Karpas-422 (cell line): ENCODE results near the gene PXDN. TPM values are rescaled to one million over a fixed set of nuclear protein-coding genes. Genes with fewer than 3 reads are reported as not detected.

Source experiments
- DNase-seq: peaks from one replicate; pipeline ENCODE4 v3.0.0-alpha.2; 2015
- H2AFZ ChIP-seq: fragments of 200-600 bp; sonication (generic); 2 replicates; pipeline ENCODE4 v1.6.1; 2014; ENCODE audit warnings: antibody characterized with exemption, low read length, mixed read lengths
- H3K27ac ChIP-seq: fragments of 200-600 bp; sonication (generic); 2 replicates; pipeline ENCODE4 v1.5.1; 2014; ENCODE audit warnings: mild to moderate bottlenecking, low read length, moderate library complexity
- H3K27me3 ChIP-seq: fragments of 200-600 bp; sonication (generic); 2 replicates; pipeline ENCODE4 v1.6.1; 2014; ENCODE audit warnings: low read length, mixed read lengths
- H3K36me3 ChIP-seq: fragments of 200-600 bp; sonication (generic); 2 replicates; pipeline ENCODE4 v1.6.1; 2014; ENCODE audit warnings: low read length, mixed read lengths; ENCODE audit not compliant: insufficient read depth
- H3K4me1 ChIP-seq: fragments of 200-600 bp; sonication (generic); 2 replicates; pipeline ENCODE4 v1.6.1; 2014; ENCODE audit warnings: mild to moderate bottlenecking, low read length, mixed read lengths
- H3K4me2 ChIP-seq: fragments of 200-600 bp; sonication (generic); 2 replicates; pipeline ENCODE4 v1.6.1; 2014; ENCODE audit warnings: low read length, low read depth, mild to moderate bottlenecking; ENCODE audit not compliant: poor library complexity, severe bottlenecking
- H3K4me3 ChIP-seq: fragments of 200-600 bp; sonication (generic); 2 replicates; pipeline ENCODE4 v1.5.1; 2014; ENCODE audit warnings: mild to moderate bottlenecking, antibody characterized with exemption, low read length, mixed read lengths
- H3K79me2 ChIP-seq: fragments of 200-600 bp; sonication (generic); 2 replicates; pipeline ENCODE4 v1.6.1; 2014; ENCODE audit warnings: mild to moderate bottlenecking, low read length, mixed read lengths
- H3K9ac ChIP-seq: fragments of 200-600 bp; sonication (generic); 2 replicates; pipeline ENCODE4 v1.6.0; 2014; ENCODE audit warnings: low read length
- H3K9me2 ChIP-seq: fragments of 200-600 bp; sonication (generic), shearing (Covaris generic); replicated peaks from 2 replicates; pipeline ENCODE4 v1.6.0; 2014; ENCODE audit warnings: mild to moderate bottlenecking, low read length, moderate library complexity; ENCODE audit not compliant: insufficient read depth
- H3K9me3 ChIP-seq: fragments of 300-700, 200-600 bp; sonication (generic); 2 replicates; pipeline ENCODE4 v1.6.1; 2014; ENCODE audit warnings: low read length, mixed read lengths
- H4K20me1 ChIP-seq: fragments of 200-600 bp; sonication (generic); 2 replicates; pipeline ENCODE4 v1.6.1; 2014; ENCODE audit warnings: mild to moderate bottlenecking, antibody characterized with exemption, low read length, low read depth; ENCODE audit not compliant: insufficient read depth
- total RNA-seq: library from RNA; depleted of rRNA; stranded (reverse); fragments of >200 nt; shearing (Covaris generic); gene quantifications from 2 replicates; pipeline ENCODE4 v1.2.3, GENCODE V29; 2014; ENCODE audit warnings: low replicate concordance

The PXDN gene
- total RNA-seq, 1 experiment from 2014 or later, result not detected

GRCh38 chr2:1673160-1673944 lies 71.0 kb downstream of the PXDN start:
- Histone ChIP-seq H3K27me3 (no peaks in the 10 kb centered on the region), H2AFZ (no peak overlapping the region), H3K4me2 (no peak overlapping the region), H4K20me1 (no peaks in the 10 kb centered on the region), H3K27ac (no peak overlapping the region), H3K4me3 (no peak overlapping the region), H3K9ac (no peak overlapping the region), H3K9me3 (no peaks in the 10 kb centered on the region), H3K4me1 (no peaks in the 10 kb centered on the region), H3K79me2 (no peaks in the 10 kb centered on the region), H3K9me2 (no peaks in the 10 kb centered on the region), H3K36me3 (no peaks in the 10 kb centered on the region)
- DNase-seq, result no peak

- Histone ChIP-seq H3K9ac (no peak overlapping the region), H3K79me2 (no peaks in the 10 kb centered on the region), H3K27me3 (no peaks in the 10 kb centered on the region)
Observed at GRCh38 chr2:1672738-1673137, 71.6 kb downstream of the PXDN start.

GRCh38 chr2:1671916-1672315 lies 72.4 kb downstream of the PXDN start:
- Histone ChIP-seq H3K4me3 (no peak overlapping the region), H3K4me1 (no peaks in the 10 kb centered on the region), H3K9ac (no peak overlapping the region), H3K27me3 (no peaks in the 10 kb centered on the region), H2AFZ (no peak overlapping the region), H3K9me2 (no peaks in the 10 kb centered on the region), H3K36me3 (no peaks in the 10 kb centered on the region), H3K27ac (no peak overlapping the region), H4K20me1 (no peaks in the 10 kb centered on the region), H3K9me3 (no peaks in the 10 kb centered on the region), H3K79me2 (no peaks in the 10 kb centered on the region), H3K4me2 (no peak overlapping the region)
- DNase-seq, result no peak

More at GRCh38 chr2:1672738-1673137, 71.6 kb downstream of the PXDN start:
- H2AFZ ChIP-seq, result no peak overlapping the region
- no peaks in the 10 kb centered on the region for H3K4me1 ChIP-seq
- no peak overlapping the region for H3K4me3 ChIP-seq
- no peaks in the 10 kb centered on the region for H3K9me2 ChIP-seq
- H3K36me3 ChIP-seq, result no peaks in the 10 kb centered on the region
- H3K27ac ChIP-seq, result no peak overlapping the region
- H4K20me1 ChIP-seq, result no peaks in the 10 kb centered on the region
- no peak overlapping the region for H3K4me2 ChIP-seq
- H3K9me3 ChIP-seq, result no peaks in the 10 kb centered on the region
- no peak for DNase-seq

GRCh38 chr2:1670636-1671035 lies 73.7 kb downstream of the PXDN start:
- H4K20me1 ChIP-seq, result no peaks in the 10 kb centered on the region
- no peaks in the 10 kb centered on the region for H3K9me3 ChIP-seq
- H3K27ac ChIP-seq, result no peak overlapping the region
- H3K4me2 ChIP-seq, result no peak overlapping the region
- H3K9ac ChIP-seq, result no peak overlapping the region
- no peaks in the 10 kb centered on the region for H3K36me3 ChIP-seq
- no peak overlapping the region for H3K4me3 ChIP-seq
- DNase-seq, result no peak
- no peaks in the 10 kb centered on the region for H3K27me3 ChIP-seq
- H3K79me2 ChIP-seq, result no peaks in the 10 kb centered on the region
- H3K4me1 ChIP-seq, result no peaks in the 10 kb centered on the region
- H3K9me2 ChIP-seq, result no peaks in the 10 kb centered on the region
- no peak overlapping the region for H2AFZ ChIP-seq

GRCh38 chr2:1665761-1666505 lies 78.4 kb downstream of the PXDN start:
- Histone ChIP-seq H3K27ac (no peak overlapping the region), H3K4me3 (no peak overlapping the region), H3K9me2 (no peaks in the 10 kb centered on the region), H3K4me2 (no peak overlapping the region), H3K27me3 (no peaks in the 10 kb centered on the region), H4K20me1 (no peaks in the 10 kb centered on the region), H3K79me2 (no peaks in the 10 kb centered on the region), H3K4me1 (no peaks in the 10 kb centered on the region), H3K9me3 (no peaks in the 10 kb centered on the region), H3K36me3 (no peaks in the 10 kb centered on the region), H2AFZ (no peak overlapping the region), H3K9ac (no peak overlapping the region)
- DNase-seq, result no peak

GRCh38 chr2:1664698-1665097 lies 79.6 kb downstream of the PXDN start:
- Histone ChIP-seq H3K4me2 (no peak overlapping the region), H3K9me3 (no peaks in the 10 kb centered on the region), H3K27ac (no peak overlapping the region), H3K36me3 (no peaks in the 10 kb centered on the region), H4K20me1 (no peaks in the 10 kb centered on the region), H3K4me3 (no peak overlapping the region), H3K9me2 (no peaks in the 10 kb centered on the region), H3K27me3 (no peaks in the 10 kb centered on the region), H2AFZ (no peak overlapping the region), H3K79me2 (no peaks in the 10 kb centered on the region), H3K4me1 (no peaks in the 10 kb centered on the region), H3K9ac (no peak overlapping the region)
- no peak for DNase-seq

GRCh38 chr2:1664076-1664605 lies 80.2 kb downstream of the PXDN start:
- DNase-seq, result no peak
- Histone ChIP-seq H3K9me2 (no peaks in the 10 kb centered on the region), H4K20me1 (no peaks in the 10 kb centered on the region), H3K9ac (no peak overlapping the region), H3K27me3 (no peaks in the 10 kb centered on the region), H3K4me1 (no peaks in the 10 kb centered on the region), H3K9me3 (no peaks in the 10 kb centered on the region), H3K4me2 (no peak overlapping the region), H3K79me2 (no peaks in the 10 kb centered on the region), H3K27ac (no peak overlapping the region), H2AFZ (no peak overlapping the region), H3K4me3 (no peak overlapping the region), H3K36me3 (no peaks in the 10 kb centered on the region)

GRCh38 chr2:1663621-1664020 lies 80.7 kb downstream of the PXDN start:
- H3K4me3 ChIP-seq, result no peak overlapping the region
- no peaks in the 10 kb centered on the region for H3K4me1 ChIP-seq
- no peak overlapping the region for H2AFZ ChIP-seq
- H4K20me1 ChIP-seq, result no peaks in the 10 kb centered on the region
- no peaks in the 10 kb centered on the region for H3K79me2 ChIP-seq
- no peaks in the 10 kb centered on the region for H3K27me3 ChIP-seq
- DNase-seq, result no peak
- no peak overlapping the region for H3K9ac ChIP-seq
- no peaks in the 10 kb centered on the region for H3K9me3 ChIP-seq
- no peak overlapping the region for H3K27ac ChIP-seq
- H3K9me2 ChIP-seq, result no peaks in the 10 kb centered on the region
- H3K36me3 ChIP-seq, result no peaks in the 10 kb centered on the region
- no peak overlapping the region for H3K4me2 ChIP-seq
